HL-60 (cell line): Measurements from ENCODE around the gene DBP.
A peak's percentile ranks its signal among the peaks of the same experiment; 100 is the strongest.

Experiments
- DNase-seq, 2 experiments: peaks; one replicate each; pipeline ENCODE4 v3.0.0-alpha.2; 2010 to 2020; ENCODE audit warnings: low read depth in 1 of 2, low spot score in 1 of 2
- H3K27ac ChIP-seq: fragments of 250-450 bp; sonication (Bioruptor Pico); replicated peaks from 2 replicates; pipeline ENCODE4 v1.5.1; 2020; ENCODE audit warnings: mild to moderate bottlenecking, moderate library complexity
- H3K27me3 ChIP-seq: fragments of 250-450 bp; sonication (Bioruptor Pico); 2 replicates; pipeline ENCODE4 v1.5.1; 2021; ENCODE audit warnings: mild to moderate bottlenecking, moderate library complexity; ENCODE audit not compliant: insufficient read depth, poor library complexity, severe bottlenecking
- H3K4me3 ChIP-seq: replicated peaks from 2 replicates; pipeline ENCODE4 v1.5.1; 2011; ENCODE audit warnings: mild to moderate bottlenecking, control low read depth, low read length; ENCODE audit not compliant: insufficient read depth
- GABPA ChIP-seq: IDR thresholded peaks from 2 replicates; pipeline ENCODE4 v1.6.1; 2012; ENCODE audit warnings: low read depth
- POLR2AphosphoS5 ChIP-seq: IDR thresholded peaks from 2 replicates; pipeline ENCODE4 v1.6.1; 2012; ENCODE audit warnings: low read depth
- SPI1 ChIP-seq: IDR thresholded peaks from 2 replicates; pipeline ENCODE4 v1.6.1; 2012; ENCODE audit warnings: low read depth, mild to moderate bottlenecking, borderline replicate concordance
- TF ChIP-seq, protein P1 (sequence below): IDR thresholded peaks from one replicate; pipeline ENCODE4 v1.5.1; 2011; ENCODE audit warnings: low read length, control low read depth, inconsistent platforms; ENCODE audit not compliant: insufficient read depth
- TF ChIP-seq, protein P2 (sequence below): IDR thresholded peaks from 2 replicates; pipeline ENCODE4 v1.6.1; 2012; ENCODE audit warnings: low read depth; ENCODE audit not compliant: insufficient replicate concordance

Gene DBP

DNA sequence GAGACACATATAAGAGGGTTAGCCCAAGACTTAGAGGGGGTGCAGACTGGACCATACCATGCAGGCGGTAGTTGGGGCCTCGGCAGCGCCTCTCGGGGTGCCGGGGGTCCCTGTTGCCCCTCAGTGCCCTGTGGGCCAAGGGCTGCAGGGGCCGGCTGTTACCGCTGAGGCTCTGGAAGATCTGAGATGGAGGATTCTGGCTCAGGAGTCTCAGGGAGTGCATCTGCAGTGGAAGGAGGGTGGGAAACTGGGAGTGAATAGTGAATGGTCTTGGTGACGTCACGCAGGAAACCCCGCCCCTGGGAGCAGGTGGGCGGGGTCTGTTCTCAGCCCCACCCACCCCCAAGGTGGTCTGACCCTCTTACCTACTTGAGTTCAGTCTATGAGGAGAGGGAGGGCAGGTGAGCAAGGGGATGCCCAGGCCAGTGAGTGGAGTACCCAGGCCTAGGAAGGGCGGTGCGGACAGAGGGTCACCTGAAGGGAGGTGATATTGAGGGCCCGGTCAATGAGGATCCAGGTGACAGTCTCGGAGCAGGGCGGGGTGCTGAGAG is 1.7 kb upstream of the DBP start:
- no peak for TF ChIP-seq POLR2AphosphoS5
- peak overlapping the region; percentile 87 for H3K4me3 ChIP-seq
- no peak for DNase-seq
- H3K27ac ChIP-seq: peak overlapping the region; percentile 96
- no peaks in the 10 kb centered on the region for H3K27me3 ChIP-seq

DNA sequence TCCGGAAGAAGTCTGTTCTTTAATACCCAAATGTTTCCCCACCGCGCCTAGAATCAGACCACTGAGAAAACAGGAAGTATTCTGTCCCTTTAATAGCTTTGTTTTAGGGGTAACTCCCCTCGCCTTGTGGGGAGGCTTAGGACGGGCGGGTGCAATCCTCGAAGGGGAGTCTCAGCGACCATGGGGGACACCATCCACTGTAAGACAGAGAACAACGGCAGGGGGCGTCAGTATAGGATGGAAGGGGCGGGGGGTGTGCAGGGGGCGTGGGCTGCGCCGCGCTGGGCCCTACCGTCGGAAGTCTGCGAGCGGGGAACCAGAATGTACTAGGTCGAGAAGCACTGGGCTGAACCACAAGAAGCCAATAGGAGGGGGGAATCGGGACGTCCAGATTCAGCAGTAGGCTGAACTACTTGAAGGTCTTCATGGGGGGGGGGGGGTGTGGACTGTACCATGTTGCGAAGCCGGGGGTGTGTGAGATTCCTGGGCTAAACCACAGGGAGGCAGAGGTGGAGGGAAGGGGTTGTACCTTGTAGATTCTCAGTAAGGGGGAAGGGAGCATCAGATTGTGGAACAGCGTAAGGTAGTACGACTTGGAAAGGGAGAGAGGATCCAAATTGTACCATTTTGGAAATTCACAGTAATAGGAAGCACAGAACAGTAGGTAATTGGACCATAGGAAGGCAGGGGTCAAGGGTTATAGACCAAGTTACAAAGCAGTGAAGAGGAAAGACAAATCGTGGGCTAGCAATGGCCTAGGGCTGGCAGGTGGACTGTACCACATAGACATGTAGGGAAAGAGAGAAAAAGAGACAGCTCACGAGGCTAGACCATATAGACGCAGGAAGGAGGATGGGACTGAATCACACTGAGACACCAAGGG is 1.0 kb upstream of the DBP start:
- peak; percentile 88 to 99 for DNase-seq
- Histone ChIP-seq H3K27me3 (no peaks in the 10 kb centered on the region), H3K27ac (peak overlapping the region; percentile 96), H3K4me3 (peak overlapping the region; percentile 87)
- TF ChIP-seq, protein P1, sequence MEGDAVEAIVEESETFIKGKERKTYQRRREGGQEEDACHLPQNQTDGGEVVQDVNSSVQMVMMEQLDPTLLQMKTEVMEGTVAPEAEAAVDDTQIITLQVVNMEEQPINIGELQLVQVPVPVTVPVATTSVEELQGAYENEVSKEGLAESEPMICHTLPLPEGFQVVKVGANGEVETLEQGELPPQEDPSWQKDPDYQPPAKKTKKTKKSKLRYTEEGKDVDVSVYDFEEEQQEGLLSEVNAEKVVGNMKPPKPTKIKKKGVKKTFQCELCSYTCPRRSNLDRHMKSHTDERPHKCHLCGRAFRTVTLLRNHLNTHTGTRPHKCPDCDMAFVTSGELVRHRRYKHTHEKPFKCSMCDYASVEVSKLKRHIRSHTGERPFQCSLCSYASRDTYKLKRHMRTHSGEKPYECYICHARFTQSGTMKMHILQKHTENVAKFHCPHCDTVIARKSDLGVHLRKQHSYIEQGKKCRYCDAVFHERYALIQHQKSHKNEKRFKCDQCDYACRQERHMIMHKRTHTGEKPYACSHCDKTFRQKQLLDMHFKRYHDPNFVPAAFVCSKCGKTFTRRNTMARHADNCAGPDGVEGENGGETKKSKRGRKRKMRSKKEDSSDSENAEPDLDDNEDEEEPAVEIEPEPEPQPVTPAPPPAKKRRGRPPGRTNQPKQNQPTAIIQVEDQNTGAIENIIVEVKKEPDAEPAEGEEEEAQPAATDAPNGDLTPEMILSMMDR: no peak
- peak; percentile 65; the same call in 1 of the 2 replicates for TF ChIP-seq POLR2AphosphoS5
- TF ChIP-seq, protein P2, sequence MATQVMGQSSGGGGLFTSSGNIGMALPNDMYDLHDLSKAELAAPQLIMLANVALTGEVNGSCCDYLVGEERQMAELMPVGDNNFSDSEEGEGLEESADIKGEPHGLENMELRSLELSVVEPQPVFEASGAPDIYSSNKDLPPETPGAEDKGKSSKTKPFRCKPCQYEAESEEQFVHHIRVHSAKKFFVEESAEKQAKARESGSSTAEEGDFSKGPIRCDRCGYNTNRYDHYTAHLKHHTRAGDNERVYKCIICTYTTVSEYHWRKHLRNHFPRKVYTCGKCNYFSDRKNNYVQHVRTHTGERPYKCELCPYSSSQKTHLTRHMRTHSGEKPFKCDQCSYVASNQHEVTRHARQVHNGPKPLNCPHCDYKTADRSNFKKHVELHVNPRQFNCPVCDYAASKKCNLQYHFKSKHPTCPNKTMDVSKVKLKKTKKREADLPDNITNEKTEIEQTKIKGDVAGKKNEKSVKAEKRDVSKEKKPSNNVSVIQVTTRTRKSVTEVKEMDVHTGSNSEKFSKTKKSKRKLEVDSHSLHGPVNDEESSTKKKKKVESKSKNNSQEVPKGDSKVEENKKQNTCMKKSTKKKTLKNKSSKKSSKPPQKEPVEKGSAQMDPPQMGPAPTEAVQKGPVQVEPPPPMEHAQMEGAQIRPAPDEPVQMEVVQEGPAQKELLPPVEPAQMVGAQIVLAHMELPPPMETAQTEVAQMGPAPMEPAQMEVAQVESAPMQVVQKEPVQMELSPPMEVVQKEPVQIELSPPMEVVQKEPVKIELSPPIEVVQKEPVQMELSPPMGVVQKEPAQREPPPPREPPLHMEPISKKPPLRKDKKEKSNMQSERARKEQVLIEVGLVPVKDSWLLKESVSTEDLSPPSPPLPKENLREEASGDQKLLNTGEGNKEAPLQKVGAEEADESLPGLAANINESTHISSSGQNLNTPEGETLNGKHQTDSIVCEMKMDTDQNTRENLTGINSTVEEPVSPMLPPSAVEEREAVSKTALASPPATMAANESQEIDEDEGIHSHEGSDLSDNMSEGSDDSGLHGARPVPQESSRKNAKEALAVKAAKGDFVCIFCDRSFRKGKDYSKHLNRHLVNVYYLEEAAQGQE: peak; percentile 31
- TF ChIP-seq SPI1: peak; percentile 48; the same call in 1 of the 2 replicates

DNA sequence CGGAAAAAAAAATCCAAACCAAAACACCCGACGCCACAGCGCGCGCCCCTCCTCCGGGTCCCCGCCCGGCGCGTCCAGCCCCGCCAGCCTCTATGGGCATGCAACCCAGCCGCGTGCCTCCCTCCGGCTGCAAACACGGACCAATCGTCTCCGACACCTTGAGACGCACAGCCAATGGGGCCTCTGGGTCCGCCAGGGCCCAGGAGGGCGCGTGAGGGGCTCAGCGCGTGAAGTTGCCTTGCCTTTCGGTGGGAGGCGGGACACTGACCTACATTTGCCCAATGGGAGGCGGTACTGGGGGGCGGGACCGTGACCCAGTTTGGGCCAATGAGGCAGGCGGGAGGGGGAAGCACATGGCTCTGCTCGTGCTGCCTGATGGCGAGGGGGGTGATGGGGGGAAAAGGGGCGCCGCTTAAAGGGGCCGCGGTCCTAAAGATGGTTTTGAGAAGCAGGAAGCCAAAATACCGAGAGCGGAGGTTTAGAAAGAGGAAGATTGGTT is 319 bp upstream of the DBP start:
- peak; percentile 99 to 100 for DNase-seq
- peak overlapping the region; percentile 96 for H3K27ac ChIP-seq
- TF ChIP-seq, protein P1: no peak
- TF ChIP-seq GABPA: no peak
- no peak for TF ChIP-seq POLR2AphosphoS5
- peak overlapping the region; percentile 87 for H3K4me3 ChIP-seq
- no peaks in the 10 kb centered on the region for H3K27me3 ChIP-seq

DNA sequence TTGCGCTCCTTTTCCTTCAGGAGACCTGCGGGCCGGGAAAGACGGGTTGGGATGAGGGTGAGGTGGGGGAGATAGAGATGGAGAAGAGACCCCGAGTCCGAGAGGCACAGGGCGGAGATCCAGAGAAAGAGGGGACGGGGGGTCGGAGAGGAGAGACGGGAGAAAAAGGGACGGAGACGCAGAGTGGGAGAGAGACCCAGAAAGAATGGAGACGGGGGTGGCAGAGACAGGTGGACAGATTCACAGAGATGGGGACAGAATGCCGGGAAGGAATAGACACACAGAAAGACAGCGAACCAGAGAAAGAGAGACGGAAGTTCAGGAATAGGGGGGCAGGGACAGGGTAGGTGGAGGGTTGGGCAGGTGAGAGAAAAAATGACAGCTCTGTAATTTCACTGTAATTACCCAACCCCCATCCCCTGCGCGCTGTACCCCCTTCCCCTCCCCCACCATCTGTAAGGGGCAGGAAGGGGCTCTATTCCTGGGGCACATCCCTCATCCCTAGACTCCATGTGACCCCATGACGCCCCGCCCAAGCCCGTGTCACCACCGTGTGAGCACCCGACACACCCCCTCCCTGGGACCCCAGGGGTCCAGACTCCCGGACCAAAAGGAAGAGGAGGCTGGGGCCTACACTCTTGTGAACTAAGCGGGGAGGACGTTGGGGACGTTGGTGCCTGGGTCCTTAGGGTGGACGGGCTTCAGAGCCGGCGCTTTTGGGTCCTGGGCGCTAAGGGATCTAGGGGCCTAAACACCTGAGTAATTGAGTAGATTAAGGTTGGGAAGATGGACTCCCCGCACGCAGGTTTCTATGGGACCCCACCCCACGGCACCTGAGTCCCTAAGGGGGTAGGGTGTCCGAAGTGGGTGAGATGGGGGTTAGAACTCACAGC is 967 bp downstream of the DBP start:
- TF ChIP-seq GABPA (no peak), SPI1 (no peak), POLR2AphosphoS5 (no peak)
- TF ChIP-seq, protein P1: no peak
- TF ChIP-seq, protein P2: no peak
- Histone ChIP-seq H3K27me3 (no peaks in the 10 kb centered on the region), H3K4me3 (peak overlapping the region; percentile 87), H3K27ac (peak overlapping the region; percentile 96)
- DNase-seq: peak in 1 of 2 experiments; percentile 51
